ENCODE measurements around the gene DHH.
"Not testable (repeated sequence)": the region's sequence is repeated elsewhere in the genome, so short reads cannot be mapped to it uniquely, and the experiment has no call there.

DHH gene

DNA sequence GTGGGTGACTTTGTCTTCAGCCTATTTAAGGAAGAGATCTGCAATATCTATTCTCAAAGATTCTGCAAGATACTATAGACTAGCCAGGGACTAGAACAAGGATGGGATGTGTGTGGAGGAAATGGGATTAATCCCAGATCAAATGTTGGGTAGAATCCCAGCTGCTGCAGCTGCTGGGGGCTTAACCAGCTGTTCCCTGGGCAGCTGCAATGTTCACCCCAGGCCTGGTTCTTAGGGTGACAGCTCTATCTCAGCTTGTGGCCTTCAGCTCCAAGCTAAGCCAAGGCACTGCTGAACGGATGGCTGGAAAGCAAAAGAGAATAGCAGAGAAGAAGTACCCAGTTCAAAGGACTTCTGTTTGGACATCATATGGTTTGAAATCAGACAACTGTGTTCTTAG, 14.8 kb downstream of the DHH start:
- Mint-ChIP-seq H3K27me3 (peaks cover 0 to 6% of the 10 kb centered on the region in 2 donors), H3K9me3 (no peaks in the 10 kb centered on the region), H3K4me1 (ENCODE audit: low read depth in 2 of 2) (no peaks in the 10 kb centered on the region), H3K36me3 (ENCODE audit: insufficient read depth) (no peaks in the 10 kb centered on the region), H3K4me3 (no peak overlapping the region), H3K27ac (peak overlapping the region in 1 of 2 donors; percentile 46)
- ATAC-seq (replicated peaks) (no peak), DNase-seq (no peak)

DNA sequence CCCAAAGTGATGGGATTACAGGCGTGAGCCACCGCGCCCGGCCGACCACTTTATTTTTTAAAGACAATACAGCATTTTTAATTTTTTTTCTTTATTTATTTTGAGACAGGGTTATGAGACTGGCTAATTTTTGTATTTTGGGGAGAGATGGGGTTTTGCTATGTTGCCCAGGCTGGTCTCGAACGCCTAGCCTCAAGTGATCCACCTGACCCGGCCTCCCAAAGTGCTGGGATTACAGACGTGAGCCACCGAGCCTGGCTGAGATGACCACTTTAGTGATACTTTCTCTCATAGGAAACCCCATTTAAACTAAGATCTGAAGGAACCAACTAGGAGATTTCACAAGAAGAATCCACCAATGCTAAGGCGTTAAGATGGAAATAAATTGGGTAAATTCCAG, 23.6 kb downstream of the DHH start:
- ATAC-seq (replicated peaks), result no peak
- DNase-seq, result no peak
- H3K9me3 Mint-ChIP-seq, result no peaks in the 10 kb centered on the region
- peaks cover 6% of the 10 kb centered on the region for H3K36me3 Mint-ChIP-seq (ENCODE audit: insufficient read depth)
- peaks cover 13 to 17% of the 10 kb centered on the region in 2 donors for H3K4me1 Mint-ChIP-seq (ENCODE audit: low read depth in 2 of 2)
- peak overlapping the region in 1 of 2 donors; percentile 95 for H3K4me3 Mint-ChIP-seq
- H3K27ac Mint-ChIP-seq, result peak overlapping the region in 1 of 2 donors; percentile 96
- no peaks in the 10 kb centered on the region for H3K27me3 Mint-ChIP-seq

GRCh38 chr12:49069507-49070346, 24.9 kb downstream of the DHH start, which contains the start of gene RHEBL1:
RHEBL1 (minus strand) TSS chr12:49069979; CDS start chr12:49069785, 194 bp downstream.
- peak within 1 kb of the TSS; percentile 95 to 97 for H3K4me3 Mint-ChIP-seq
- H3K4me1 Mint-ChIP-seq (ENCODE audit: low read depth in 2 of 2), result peaks cover 13 to 17% of the 10 kb centered on the region in 2 donors
- H3K27me3 Mint-ChIP-seq, result no peaks in the 10 kb centered on the region
- DNase-seq, result peak; percentile 96 to 97 (median 97)
- H3K36me3 Mint-ChIP-seq (ENCODE audit: insufficient read depth), result peaks cover 10% of the 10 kb centered on the region
- H3K9me3 Mint-ChIP-seq, result no peaks in the 10 kb centered on the region
- ATAC-seq (replicated peaks), result peak; percentile 97
- peak within 1 kb of the TSS; percentile 95 to 96 for H3K27ac Mint-ChIP-seq

DNA sequence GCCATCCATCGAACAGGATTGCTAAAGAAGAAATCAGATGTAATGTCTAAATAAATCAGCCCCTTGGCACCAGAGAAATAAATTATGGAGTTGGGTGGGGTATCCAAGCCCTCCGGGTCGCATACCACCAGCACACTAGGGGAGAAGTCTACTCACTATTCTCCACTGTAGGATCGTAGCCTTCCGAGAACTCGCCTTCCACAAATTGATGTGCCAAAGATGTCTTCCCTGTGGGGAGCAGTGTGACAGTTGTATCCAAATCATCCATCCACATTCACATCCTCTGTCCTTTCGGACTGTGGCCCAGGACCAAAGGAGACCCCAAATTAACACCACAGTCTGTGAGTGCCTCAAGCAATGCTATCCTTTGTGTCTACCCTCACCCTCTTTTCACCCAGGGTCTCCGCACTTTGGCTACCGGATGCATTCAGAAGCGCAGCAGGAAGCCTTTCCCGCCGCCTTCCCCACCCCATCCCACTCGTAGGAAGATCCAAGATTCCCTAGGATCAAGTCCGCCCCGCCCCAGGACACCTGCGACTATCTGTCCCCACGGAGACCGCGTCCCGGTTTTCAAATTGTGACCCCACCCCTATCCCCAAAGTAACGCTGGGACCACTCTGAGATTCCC, 25.6 kb downstream of the DHH start:
- DNase-seq, result no peak
- ATAC-seq (replicated peaks), result no peak
- peak overlapping the region; percentile 95 to 97 for H3K4me3 Mint-ChIP-seq
- no peaks in the 10 kb centered on the region for H3K27me3 Mint-ChIP-seq
- peaks cover 10% of the 10 kb centered on the region for H3K36me3 Mint-ChIP-seq (ENCODE audit: insufficient read depth)
- peaks cover 15 to 19% of the 10 kb centered on the region in 2 donors for H3K4me1 Mint-ChIP-seq (ENCODE audit: low read depth in 2 of 2)
- H3K27ac Mint-ChIP-seq, result peak overlapping the region; percentile 95 to 96
- H3K9me3 Mint-ChIP-seq, result no peaks in the 10 kb centered on the region

GRCh38 chr12:49066120-49066519, 28.5 kb downstream of the DHH start:
- Mint-ChIP-seq H3K27ac (peak overlapping the region in 1 of 2 donors; percentile 35), H3K4me1 (ENCODE audit: low read depth in 2 of 2) (peaks cover 22 to 25% of the 10 kb centered on the region in 2 donors), H3K4me3 (no peak overlapping the region), H3K9me3 (no peaks in the 10 kb centered on the region), H3K27me3 (no peaks in the 10 kb centered on the region), H3K36me3 (ENCODE audit: insufficient read depth) (peaks cover 15% of the 10 kb centered on the region)
- DNase-seq (no peak), ATAC-seq (replicated peaks) (no peak)

GRCh38 chr12:49064767-49065152, 29.8 kb downstream of the DHH start:
- Mint-ChIP-seq H3K9me3 (no peaks in the 10 kb centered on the region), H3K27me3 (no peaks in the 10 kb centered on the region), H3K36me3 (ENCODE audit: insufficient read depth) (peaks cover 24% of the 10 kb centered on the region), H3K4me1 (ENCODE audit: low read depth in 2 of 2) (peaks cover 21 to 22% of the 10 kb centered on the region in 2 donors), H3K4me3 (no peak overlapping the region), H3K27ac (no peak overlapping the region)
- ATAC-seq (replicated peaks), result no peak
- DNase-seq, result no peak

GRCh38 chr12:49061916-49062315, 32.7 kb downstream of the DHH start:
- peaks cover 29% of the 10 kb centered on the region for H3K36me3 Mint-ChIP-seq (ENCODE audit: insufficient read depth)
- H3K4me1 Mint-ChIP-seq (ENCODE audit: low read depth in 2 of 2), result peaks cover 37 to 43% of the 10 kb centered on the region in 2 donors
- peak overlapping the region in 1 of 2 donors; percentile 98 for H3K27ac Mint-ChIP-seq
- DNase-seq; H3K9me3 Mint-ChIP-seq; ATAC-seq (replicated peaks); H3K27me3 Mint-ChIP-seq: not testable (repeated sequence)
- peak overlapping the region; percentile 50 to 93 for H3K4me3 Mint-ChIP-seq

- no peak for DNase-seq
- Mint-ChIP-seq H3K4me3 (peak overlapping the region; percentile 92 to 93), H3K4me1 (ENCODE audit: low read depth in 2 of 2) (peaks cover 44 to 50% of the 10 kb centered on the region in 2 donors), H3K36me3 (ENCODE audit: insufficient read depth) (peaks cover 29% of the 10 kb centered on the region), H3K27me3 (no peaks in the 10 kb centered on the region), H3K9me3 (no peaks in the 10 kb centered on the region), H3K27ac (peak overlapping the region; percentile 97 to 98)
- ATAC-seq (replicated peaks), result no peak
These were observed 33.4 kb downstream of the DHH start for GRCh38 chr12:49061157-49061650.

- no peaks in the 10 kb centered on the region for H3K27me3 Mint-ChIP-seq
- DNase-seq (peak; percentile 79 to 86 (median 80)), ATAC-seq (replicated peaks) (peak; percentile 77)
- H3K27ac Mint-ChIP-seq, result peak within 1 kb of the TSS; percentile 97 to 98
- H3K9me3 Mint-ChIP-seq, result no peaks in the 10 kb centered on the region
- H3K4me1 Mint-ChIP-seq (ENCODE audit: low read depth in 2 of 2), result peaks cover 51 to 57% of the 10 kb centered on the region in 2 donors
- peak within 1 kb of the TSS; percentile 94 to 96 for H3K4me3 Mint-ChIP-seq
- peaks cover 29% of the 10 kb centered on the region for H3K36me3 Mint-ChIP-seq (ENCODE audit: insufficient read depth)
These were observed 34.1 kb downstream of the DHH start, which contains the start of gene KMT2D for GRCh38 chr12:49060237-49061156. KMT2D (minus strand) TSS chr12:49060794; CDS start chr12:49055324, 5,470 bp downstream.

GRCh38 chr12:49059299-49060171, 35.1 kb downstream of the DHH start:
- peaks cover 34% of the 10 kb centered on the region for H3K36me3 Mint-ChIP-seq (ENCODE audit: insufficient read depth)
- H3K27ac Mint-ChIP-seq, result peak overlapping the region; percentile 90 to 97
- peak overlapping the region; percentile 94 to 96 for H3K4me3 Mint-ChIP-seq
- H3K27me3 Mint-ChIP-seq, result no peaks in the 10 kb centered on the region
- DNase-seq (peak in 1 of 3 experiments; percentile 24), ATAC-seq (replicated peaks) (peak; percentile 5)
- no peaks in the 10 kb centered on the region for H3K9me3 Mint-ChIP-seq
- H3K4me1 Mint-ChIP-seq (ENCODE audit: low read depth in 2 of 2), result peaks cover 61 to 67% of the 10 kb centered on the region in 2 donors

DNA sequence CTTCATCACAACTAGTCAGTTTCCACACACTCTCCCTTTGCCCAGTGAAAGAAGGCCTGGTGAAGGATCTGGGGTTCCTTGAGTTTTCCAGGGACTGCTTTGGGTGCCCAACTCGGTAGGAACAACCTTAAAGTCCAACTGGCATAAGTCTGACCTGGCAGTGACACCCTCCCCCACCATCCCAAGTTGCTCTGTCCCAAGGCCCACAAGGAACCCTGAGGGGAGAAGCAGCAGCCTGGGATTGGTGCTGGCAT, 35.6 kb downstream of the DHH start:
- H3K27ac Mint-ChIP-seq, result peak overlapping the region; percentile 90 to 97
- peaks cover 36% of the 10 kb centered on the region for H3K36me3 Mint-ChIP-seq (ENCODE audit: insufficient read depth)
- peak overlapping the region; percentile 94 to 96 for H3K4me3 Mint-ChIP-seq
- H3K9me3 Mint-ChIP-seq, result no peaks in the 10 kb centered on the region
- peaks cover 61 to 67% of the 10 kb centered on the region in 2 donors for H3K4me1 Mint-ChIP-seq (ENCODE audit: low read depth in 2 of 2)
- H3K27me3 Mint-ChIP-seq, result no peaks in the 10 kb centered on the region
- ATAC-seq (replicated peaks), result no peak
- DNase-seq, result no peak

DNA sequence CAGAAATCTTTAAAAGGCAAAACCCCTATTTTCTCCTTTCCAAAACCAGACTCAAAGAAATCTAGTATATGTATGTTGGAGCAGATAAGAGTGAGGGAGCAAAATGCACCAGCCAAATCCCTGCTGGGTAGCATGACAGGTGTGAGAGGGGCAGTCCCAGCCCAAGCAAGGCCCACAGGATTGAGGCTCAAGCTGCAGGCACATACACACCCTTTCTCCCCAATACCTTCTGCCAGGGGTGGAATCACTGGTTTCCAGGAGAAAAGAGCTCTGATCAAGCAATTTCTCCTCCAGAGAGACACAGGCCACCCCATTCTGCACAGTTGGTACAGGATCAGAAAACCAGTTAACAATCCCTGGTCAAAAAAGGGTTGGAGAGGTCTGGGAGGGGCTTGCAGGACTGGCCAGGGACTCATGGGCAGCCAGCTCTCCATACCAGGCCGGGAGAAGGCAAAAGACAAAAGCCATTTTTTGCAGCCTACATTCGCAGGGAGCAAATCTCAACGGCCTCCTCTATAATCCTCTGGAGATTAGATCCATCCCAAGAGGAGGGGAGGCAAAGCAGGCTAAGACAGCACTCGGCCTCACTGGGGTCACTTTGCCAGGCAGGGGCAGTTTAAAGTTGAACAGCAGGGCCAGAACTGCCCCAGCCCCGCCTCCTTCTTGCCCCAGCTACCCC, 36.1 kb downstream of the DHH start:
- Mint-ChIP-seq H3K27me3 (no peaks in the 10 kb centered on the region), H3K36me3 (ENCODE audit: insufficient read depth) (peaks cover 41% of the 10 kb centered on the region), H3K4me1 (ENCODE audit: low read depth in 2 of 2) (peaks cover 60 to 64% of the 10 kb centered on the region in 2 donors), H3K27ac (peak overlapping the region; percentile 90 to 97), H3K9me3 (no peaks in the 10 kb centered on the region), H3K4me3 (peak overlapping the region; percentile 94 to 96)
- ATAC-seq (replicated peaks), result no peak
- no peak for DNase-seq

Measured in effector memory CD8-positive, alpha-beta T cell (primary cell).